HUES48 (cell line): Measurements from ENCODE around the gene MS4A1.

Source experiments
- H3K27ac ChIP-seq: one replicate; pipeline ENCODE4 v1.7.0; 2013; ENCODE audit warnings: low read depth, low read length, inconsistent platforms
- H3K27me3 ChIP-seq: 2 replicates; pipeline ENCODE4 v1.6.1; 2013; ENCODE audit warnings: mild to moderate bottlenecking, low read length; ENCODE audit not compliant: control insufficient read depth, insufficient read depth
- H3K36me3 ChIP-seq: 2 replicates; pipeline ENCODE4 v1.6.1; 2013; ENCODE audit warnings: low read length; ENCODE audit not compliant: control insufficient read depth, insufficient read depth
- H3K4me1 ChIP-seq: 2 replicates; pipeline ENCODE4 v1.6.1; 2013; ENCODE audit warnings: mild to moderate bottlenecking, low read length; ENCODE audit not compliant: control insufficient read depth, insufficient read depth
- H3K4me3 ChIP-seq: 2 replicates; pipeline ENCODE4 v1.5.1; 2013; ENCODE audit warnings: mild to moderate bottlenecking, low read depth, low read length
- H3K9ac ChIP-seq: 2 replicates; pipeline ENCODE4 v1.6.1; 2013; ENCODE audit warnings: mild to moderate bottlenecking, low read depth, low read length, moderate library complexity
- H3K9me3 ChIP-seq: 2 replicates; pipeline ENCODE4 v1.6.1; 2013; ENCODE audit warnings: low read length; ENCODE audit not compliant: control insufficient read depth, insufficient read depth

MS4A1 gene

DNA sequence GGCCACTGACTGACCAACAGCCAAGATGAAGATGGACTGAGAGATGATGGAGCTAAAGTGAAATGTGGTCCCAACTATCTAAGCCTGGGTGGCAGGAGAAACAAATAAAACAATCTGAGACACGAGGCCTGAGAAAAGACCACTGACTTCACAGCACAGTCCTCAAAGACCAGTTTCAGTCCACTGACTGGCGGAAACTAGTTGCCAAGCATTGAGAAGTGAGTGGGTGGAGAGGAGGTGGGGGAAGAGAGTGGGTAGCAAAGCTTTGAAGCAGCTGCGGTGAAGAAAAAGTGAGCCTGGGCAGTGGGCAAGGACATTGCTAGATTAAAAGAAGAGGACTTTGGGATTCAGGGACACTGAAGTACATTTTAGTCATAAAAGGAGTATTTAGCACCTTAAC, 1.9 kb downstream of the MS4A1 start:
- Histone ChIP-seq H3K36me3 (no peaks in the 10 kb centered on the region), H3K4me3 (no peak overlapping the region), H3K9ac (no peak overlapping the region), H3K27ac (no peak overlapping the region), H3K4me1 (no peaks in the 10 kb centered on the region), H3K9me3 (peaks cover 3% of the 10 kb centered on the region; the same call in 1 of the 2 replicates), H3K27me3 (no peaks in the 10 kb centered on the region)

DNA sequence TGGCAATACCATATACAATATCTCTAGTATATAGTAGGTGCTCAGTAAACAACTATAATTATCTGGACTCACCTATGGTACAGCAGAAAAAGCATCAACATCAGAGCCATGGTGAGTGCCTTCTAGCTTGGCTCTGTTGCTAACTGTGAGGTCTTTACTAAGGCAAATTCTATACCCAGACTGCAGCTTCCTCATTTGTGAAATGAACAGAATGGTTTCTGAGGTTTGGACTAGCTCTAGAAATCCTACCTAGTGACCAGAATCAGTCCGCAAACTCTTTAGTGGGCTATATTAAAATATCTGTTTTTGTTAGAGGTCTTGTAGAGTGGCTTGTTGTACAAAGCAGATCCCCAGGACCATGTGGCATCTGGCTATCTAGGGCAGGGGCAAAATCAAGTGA, 3.7 kb downstream of the MS4A1 start:
- H3K36me3 ChIP-seq: no peaks in the 10 kb centered on the region
- no peak overlapping the region for H3K4me3 ChIP-seq
- H3K27ac ChIP-seq: no peak overlapping the region
- no peaks in the 10 kb centered on the region for H3K4me1 ChIP-seq
- H3K9ac ChIP-seq: no peak overlapping the region
- H3K9me3 ChIP-seq: no peaks in the 10 kb centered on the region; the same call in 1 of the 2 replicates
- no peaks in the 10 kb centered on the region for H3K27me3 ChIP-seq

DNA sequence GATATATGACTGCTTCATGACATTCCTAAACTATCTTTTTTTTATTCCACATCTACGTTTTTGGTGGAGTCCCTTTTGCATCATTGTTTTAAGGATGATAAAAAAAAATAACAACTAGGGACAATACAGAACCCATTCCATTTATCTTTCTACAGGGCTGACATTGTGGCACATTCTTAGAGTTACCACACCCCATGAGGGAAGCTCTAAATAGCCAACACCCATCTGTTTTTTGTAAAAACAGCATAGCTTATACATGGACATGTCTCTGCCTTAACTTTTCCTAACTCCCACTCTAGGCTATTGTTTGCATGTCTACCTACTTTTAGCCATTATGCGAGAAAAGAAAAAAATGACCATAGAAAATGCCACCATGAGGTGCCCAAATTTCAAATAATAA, 13.2 kb downstream of the MS4A1 start:
- Histone ChIP-seq H3K9me3 (no peaks in the 10 kb centered on the region), H3K9ac (no peak overlapping the region), H3K4me1 (no peaks in the 10 kb centered on the region), H3K27me3 (no peaks in the 10 kb centered on the region), H3K4me3 (no peak overlapping the region), H3K27ac (no peak overlapping the region), H3K36me3 (no peaks in the 10 kb centered on the region)

DNA sequence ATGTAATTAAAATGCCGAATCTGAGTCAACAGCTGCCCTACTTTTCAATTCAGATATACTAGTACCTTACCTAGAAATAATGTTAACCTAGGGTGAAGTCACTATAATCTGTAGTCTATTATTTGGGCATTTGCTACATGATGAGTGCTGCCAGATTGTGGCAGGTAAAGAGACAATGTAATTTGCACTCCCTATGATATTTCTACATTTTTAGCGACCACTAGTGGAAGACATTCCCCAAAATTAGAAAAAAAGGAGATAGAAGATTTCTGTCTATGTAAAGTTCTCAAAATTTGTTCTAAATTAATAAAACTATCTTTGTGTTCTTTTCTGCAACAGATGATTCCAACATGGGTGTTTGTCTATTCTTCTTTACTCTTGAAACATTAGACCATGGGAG, 14.1 kb downstream of the MS4A1 start:
- Histone ChIP-seq H3K9me3 (no peaks in the 10 kb centered on the region), H3K36me3 (no peaks in the 10 kb centered on the region), H3K27ac (no peak overlapping the region)

DNA sequence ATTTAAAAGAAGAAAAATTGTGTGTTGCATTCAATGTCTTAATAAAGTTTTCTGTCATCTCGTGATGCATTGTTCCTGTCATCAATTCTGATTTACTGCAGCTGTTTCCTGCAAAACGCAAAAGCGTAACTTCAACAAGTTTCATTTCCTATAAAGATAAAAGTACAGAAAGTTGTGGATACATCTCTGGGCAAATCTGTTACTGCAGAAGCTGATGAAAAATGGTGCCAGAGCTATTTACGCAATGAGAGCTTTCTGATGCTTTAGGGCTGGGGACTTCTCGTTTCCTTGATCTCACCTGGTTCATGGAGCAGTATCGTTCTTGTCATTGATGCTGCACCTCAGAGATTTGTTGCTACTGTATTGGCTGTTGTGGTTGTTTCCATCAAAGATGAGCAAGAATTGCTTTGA, 21.4 kb downstream of the MS4A1 start:
- no peaks in the 10 kb centered on the region for H3K4me1 ChIP-seq
- H3K27me3 ChIP-seq: no peaks in the 10 kb centered on the region
- no peak overlapping the region for H3K9ac ChIP-seq
- H3K9me3 ChIP-seq: no peaks in the 10 kb centered on the region
- H3K4me3 ChIP-seq: no peak overlapping the region
- H3K36me3 ChIP-seq: no peaks in the 10 kb centered on the region
- no peak overlapping the region for H3K27ac ChIP-seq

More for the DNA sequence above, 14.1 kb downstream of the MS4A1 start:
- no peaks in the 10 kb centered on the region for H3K27me3 ChIP-seq
- H3K4me3 ChIP-seq: no peak overlapping the region
- no peaks in the 10 kb centered on the region for H3K4me1 ChIP-seq
- no peak overlapping the region for H3K9ac ChIP-seq

DNA sequence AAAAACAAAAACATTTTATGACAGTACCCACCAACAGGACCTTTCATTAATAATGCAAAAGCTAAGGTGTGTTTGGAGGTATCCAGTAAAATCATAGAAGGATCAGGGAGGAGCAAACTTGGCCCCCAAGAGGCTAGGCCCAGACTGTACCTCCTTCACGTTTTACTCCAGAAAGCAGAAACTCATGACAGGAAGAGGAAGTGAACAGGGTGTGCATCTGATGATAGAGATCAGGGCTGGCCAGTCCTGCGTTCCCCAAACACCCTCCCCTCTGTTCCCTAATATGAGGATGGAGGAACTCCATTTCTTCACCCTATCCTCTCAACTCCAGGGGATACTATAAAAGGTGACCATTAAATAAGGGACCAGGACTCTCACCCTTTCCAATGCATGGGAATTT, 26.7 kb downstream of the MS4A1 start:
- no peak overlapping the region for H3K27ac ChIP-seq
- no peaks in the 10 kb centered on the region for H3K9me3 ChIP-seq
- H3K9ac ChIP-seq: no peak overlapping the region
- no peak overlapping the region for H3K4me3 ChIP-seq
- no peaks in the 10 kb centered on the region for H3K27me3 ChIP-seq
- H3K4me1 ChIP-seq: no peaks in the 10 kb centered on the region
- no peaks in the 10 kb centered on the region for H3K36me3 ChIP-seq

DNA sequence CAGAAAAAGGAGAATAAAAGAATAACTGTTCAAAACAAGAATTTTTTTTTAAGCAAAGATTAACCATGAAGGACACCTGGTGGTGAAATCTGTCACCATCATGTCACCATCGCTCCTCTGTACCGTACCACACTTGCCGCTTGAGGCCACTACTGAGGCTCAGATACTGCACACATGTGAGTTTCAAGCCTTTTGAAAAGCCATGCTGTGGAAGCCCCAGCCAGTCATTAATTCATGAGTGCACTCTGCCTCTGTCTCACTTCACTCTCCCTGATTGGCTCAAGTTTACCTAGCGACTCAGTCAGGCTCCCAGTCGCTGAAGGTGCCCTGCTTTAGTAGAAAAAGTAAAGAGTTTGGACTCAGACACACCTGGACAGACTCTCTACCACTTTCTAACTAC, 30.3 kb downstream of the MS4A1 start:
- no peak overlapping the region for H3K4me3 ChIP-seq
- peaks cover 4% of the 10 kb centered on the region; the same call in 1 of the 2 replicates for H3K9me3 ChIP-seq
- H3K27me3 ChIP-seq: no peaks in the 10 kb centered on the region
- H3K27ac ChIP-seq: no peak overlapping the region
- no peak overlapping the region for H3K9ac ChIP-seq
- no peaks in the 10 kb centered on the region for H3K36me3 ChIP-seq
- H3K4me1 ChIP-seq: no peaks in the 10 kb centered on the region

DNA sequence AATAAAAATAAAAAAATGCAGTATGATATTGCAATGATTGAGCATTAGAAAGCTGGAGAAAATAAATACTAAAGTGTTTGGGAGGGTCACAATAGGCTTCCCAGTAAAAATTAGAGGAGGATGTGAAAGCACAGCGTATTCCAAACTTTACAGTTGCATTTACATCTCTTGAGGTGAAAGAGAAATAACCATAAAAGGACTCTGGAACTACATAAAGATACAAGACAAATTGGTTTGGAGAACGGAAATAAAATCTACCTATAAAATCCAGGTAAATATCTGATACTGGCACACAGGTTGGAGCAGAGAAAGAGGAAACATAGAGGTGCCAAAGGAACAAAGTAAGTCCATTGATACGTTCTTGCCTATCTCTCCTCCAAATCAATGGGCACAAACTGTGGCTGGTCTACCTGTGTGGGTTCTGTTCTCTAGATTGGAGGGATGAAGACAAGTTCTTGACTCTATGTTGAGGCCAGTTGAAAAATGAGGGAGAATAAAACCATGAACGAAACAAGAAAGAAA, 36.9 kb downstream of the MS4A1 start, which contains the start of gene MS4A12:
MS4A12 (plus strand) TSS at position 291 of the 522 bp plus-strand sequence. CDS start 4,541 bp downstream, outside the sequence.
- H3K9me3 ChIP-seq: peaks cover 7% of the 10 kb centered on the region
- no peak within 1 kb of the TSS for H3K27ac ChIP-seq
- no peak within 1 kb of the TSS for H3K9ac ChIP-seq
- no peaks in the 10 kb centered on the region for H3K36me3 ChIP-seq
- 0 out of 2 replicates have a peak, but pooled peaks cover 4% of the 10 kb centered on the region for H3K4me1 ChIP-seq
- H3K27me3 ChIP-seq: no peaks in the 10 kb centered on the region
- H3K4me3 ChIP-seq: no peak within 1 kb of the TSS

DNA sequence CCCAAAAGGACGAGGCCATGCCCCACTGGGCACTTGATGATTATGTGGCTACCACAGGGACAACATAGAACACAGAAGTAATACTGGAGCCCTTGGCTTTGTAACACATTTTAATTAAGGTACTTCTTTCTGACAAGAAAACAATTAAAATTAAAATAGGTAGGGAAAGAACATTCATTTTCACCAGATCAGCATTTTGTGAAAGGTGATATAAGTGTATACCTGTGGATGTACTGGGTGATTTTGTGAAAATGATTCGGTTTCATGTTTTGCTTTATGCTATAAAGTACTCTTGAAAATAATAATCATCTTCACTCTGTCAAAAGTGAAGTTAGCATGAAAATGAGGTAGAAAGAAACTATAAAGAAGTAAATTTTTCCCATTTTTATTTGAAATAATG, 37.8 kb downstream of the MS4A1 start:
- H3K36me3 ChIP-seq: no peaks in the 10 kb centered on the region
- H3K27ac ChIP-seq: no peak overlapping the region
- H3K27me3 ChIP-seq: no peaks in the 10 kb centered on the region
- peaks cover 13% of the 10 kb centered on the region for H3K4me1 ChIP-seq
- H3K4me3 ChIP-seq: no peak overlapping the region
- peaks cover 7% of the 10 kb centered on the region for H3K9me3 ChIP-seq
- H3K9ac ChIP-seq: no peak overlapping the region

DNA sequence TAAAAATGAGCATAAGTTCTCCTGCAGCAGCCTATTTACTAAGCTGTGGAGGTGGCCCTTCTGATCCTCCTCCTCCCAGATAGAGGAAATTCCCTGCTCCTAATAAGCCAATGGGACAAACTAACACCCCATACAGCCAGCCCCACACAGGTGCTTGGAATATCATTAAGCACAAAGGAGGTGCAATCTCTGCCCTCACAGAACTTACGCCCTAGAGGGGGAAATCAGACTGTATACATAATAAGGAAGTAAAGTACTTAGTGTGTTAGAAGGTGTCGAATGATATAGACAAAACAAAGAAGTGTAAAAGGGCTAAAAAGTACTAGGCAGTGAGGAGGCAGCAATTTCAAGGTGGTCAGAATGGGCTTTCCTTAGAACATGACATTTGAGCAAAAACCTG, 42.8 kb downstream of the MS4A1 start:
- H3K4me1 ChIP-seq: peaks cover 28% of the 10 kb centered on the region
- H3K27me3 ChIP-seq: no peaks in the 10 kb centered on the region
- no peaks in the 10 kb centered on the region for H3K9me3 ChIP-seq
- H3K4me3 ChIP-seq: no peak overlapping the region
- no peak overlapping the region for H3K27ac ChIP-seq
- H3K9ac ChIP-seq: no peak overlapping the region
- no peaks in the 10 kb centered on the region for H3K36me3 ChIP-seq

DNA sequence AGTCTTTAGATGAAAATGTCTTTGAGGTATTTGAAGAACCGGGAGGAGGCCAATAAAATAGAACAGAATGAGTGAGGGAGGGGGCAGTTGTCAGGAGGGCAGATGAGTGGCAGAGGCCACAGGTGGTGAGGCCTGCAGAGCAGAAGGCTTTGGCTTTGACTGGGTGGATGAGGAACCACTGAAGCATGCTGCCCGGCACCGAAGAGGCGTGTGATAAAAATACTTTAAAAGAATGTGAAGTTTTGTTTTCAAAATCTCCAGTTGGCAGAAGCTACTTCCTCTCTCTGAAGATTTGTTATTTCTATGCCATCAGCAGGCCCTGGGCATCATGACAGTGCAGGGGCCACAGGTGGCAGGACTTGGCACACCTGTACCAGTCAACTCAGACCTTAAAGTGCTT, 43.2 kb downstream of the MS4A1 start:
- Histone ChIP-seq H3K27ac (no peak overlapping the region), H3K27me3 (no peaks in the 10 kb centered on the region), H3K4me3 (no peak overlapping the region), H3K36me3 (no peaks in the 10 kb centered on the region), H3K9ac (no peak overlapping the region), H3K9me3 (no peaks in the 10 kb centered on the region), H3K4me1 (peaks cover 28% of the 10 kb centered on the region)
